Ectodermal cell (in vitro differentiated cells): ENCODE results near the gene SRP19.

Experiments
- H3K27ac ChIP-seq: 2 replicates; pipeline ENCODE4 v1.7.0; 2013; ENCODE audit warnings: mild to moderate bottlenecking, low read depth, low read length; ENCODE audit not compliant: insufficient read depth, poor library complexity, severe bottlenecking
- H3K27me3 ChIP-seq: 2 replicates; pipeline ENCODE4 v1.7.0; 2013; ENCODE audit warnings: mild to moderate bottlenecking, low read length; ENCODE audit not compliant: insufficient read depth, control insufficient read depth, poor library complexity, severe bottlenecking
- H3K36me3 ChIP-seq: one replicate; pipeline ENCODE4 v1.7.0; 2013; ENCODE audit warnings: low read length; ENCODE audit not compliant: control insufficient read depth, insufficient read depth
- H3K4me1 ChIP-seq: one replicate; pipeline ENCODE4 v1.7.0; 2013; ENCODE audit warnings: low read length; ENCODE audit not compliant: control insufficient read depth, insufficient read depth
- H3K4me3 ChIP-seq: 2 replicates; pipeline ENCODE4 v1.7.0; 2013; ENCODE audit warnings: low read depth, low read length, control low read depth; ENCODE audit not compliant: insufficient read depth
- H3K9me3 ChIP-seq: 2 replicates; pipeline ENCODE4 v1.7.0; 2013; ENCODE audit warnings: mild to moderate bottlenecking, low read length, moderate library complexity; ENCODE audit not compliant: control insufficient read depth
- WGBS, 2 experiments: methylation state at CpG; one replicate each; pipeline ENCODE4 v1.1.7; 2013; ENCODE audit warnings: missing lambda C conversion rate in 2 of 2; 5-methylcytosine and 5-hydroxymethylcytosine counted together

Gene SRP19

GRCh38 chr5:112917453-112917995 is 56.4 kb downstream of the SRP19 start:
- no peak overlapping the region for H3K27ac ChIP-seq
- peaks cover 2% of the 10 kb centered on the region for H3K27me3 ChIP-seq
- H3K36me3 ChIP-seq, result no peaks in the 10 kb centered on the region
- no peak overlapping the region for H3K4me3 ChIP-seq
- WGBS, 2 experiments, result 89 to 94% methylated on average over 2 of the region's 2 CpGs
- H3K4me1 ChIP-seq, result no peaks in the 10 kb centered on the region
- no peaks in the 10 kb centered on the region for H3K9me3 ChIP-seq

- Histone ChIP-seq H3K4me3 (no peak overlapping the region), H3K27me3 (peaks cover 8% of the 10 kb centered on the region), H3K27ac (no peak overlapping the region), H3K9me3 (no peaks in the 10 kb centered on the region), H3K4me1 (no peaks in the 10 kb centered on the region), H3K36me3 (no peaks in the 10 kb centered on the region)
- 90 to 95% methylated on average over 3 of the region's 3 CpGs for WGBS, 2 experiments
These were observed 57.0 kb downstream of the SRP19 start for GRCh38 chr5:112918136-112918535.

GRCh38 chr5:112918679-112919078 is 57.6 kb downstream of the SRP19 start:
- Histone ChIP-seq H3K9me3 (no peaks in the 10 kb centered on the region), H3K36me3 (no peaks in the 10 kb centered on the region), H3K27me3 (peaks cover 12% of the 10 kb centered on the region), H3K27ac (no peak overlapping the region), H3K4me3 (no peak overlapping the region), H3K4me1 (no peaks in the 10 kb centered on the region)
- 76 to 88% methylated on average over 1 of the region's 1 CpG for WGBS, 2 experiments
